Thyroid gland (tissue), 4 donors: ENCODE data around the gene SNRNP40. TPM values are rescaled to one million over a fixed set of nuclear protein-coding genes. Genes with fewer than 3 reads are reported as not detected.
"Not testable (repeated sequence)": the region's sequence is repeated elsewhere in the genome, so short reads cannot be mapped to it uniquely, and the experiment has no call there.

ENCODE experiments used
- DNase-seq, 2 donors: peaks; one replicate each; pipeline ENCODE4 v3.0.0-alpha.2; 2019
- H3K27ac ChIP-seq, 3 donors: fragments of 200-600 bp; sonication (generic); 1 replicate in 2 of 3; 2 replicates in 1 of 3; pipeline ENCODE4 v1.5.1; 2016 to 2019; ENCODE audit warnings: mild to moderate bottlenecking in 1 of 3, moderate library complexity in 1 of 3
- H3K27me3 ChIP-seq: fragments of 200-600 bp; sonication (generic); one replicate; pipeline ENCODE4 v1.5.1; 2019
- H3K36me3 ChIP-seq, 2 donors: fragments of 200-600 bp; sonication (generic); one replicate each; pipeline ENCODE4 v1.5.1; 2016 to 2019
- H3K4me1 ChIP-seq, 2 donors: fragments of 200-600 bp; sonication (generic); one replicate each; pipeline ENCODE4 v1.5.1; 2017 to 2019
- H3K4me3 ChIP-seq, 3 donors: fragments of 200-600 bp; sonication (generic); replicated peaks in 1 of 3; 1 replicate in 2 of 3; 2 replicates in 1 of 3; pipeline ENCODE4 v1.5.1; 2016; ENCODE audit warnings: mild to moderate bottlenecking in 1 of 3
- H3K9me3 ChIP-seq: fragments of 200-600 bp; sonication (generic); one replicate; pipeline ENCODE4 v1.5.1; 2017
- POLR2A ChIP-seq, 2 donors: fragments of 450-650 bp; IDR thresholded peaks; one replicate each; pipeline ENCODE4 v1.6.1; 2017; ENCODE audit warnings: antibody characterized with exemption in 2 of 2, mild to moderate bottlenecking in 2 of 2, moderate library complexity in 1 of 2
- WGBS, 2 donors: methylation state at CpG; one replicate each; pipeline ENCODE4 v1.1.5; 2017; 5-methylcytosine and 5-hydroxymethylcytosine counted together
- intact Hi-C: fragments of 100-400 bp; cut with DNase I; formaldehyde crosslinking; loops from one replicate; pipeline ENCODE4 v1.15.1; 2023
- total RNA-seq, 4 donors: library from RNA; depleted of rRNA; stranded (reverse); fragments of >200 nt; gene quantifications; one replicate each; pipeline ENCODE4 v1.2.3, GENCODE V29; 2016
- TF ChIP-seq, protein P1 (sequence below), 6 experiments: fragments of 200-600 bp in 3 of 6; fragments of 450-650 bp in 3 of 6; sonication (generic) in 3 of 6; IDR thresholded peaks; one replicate each; pipeline ENCODE4 v1.5.1; 2016 to 2019; ENCODE audit warnings: antibody characterized with exemption in 6 of 6, mild to moderate bottlenecking in 2 of 6, inconsistent platforms in 1 of 6, moderate library complexity in 1 of 6

The SNRNP40 gene
- total RNA-seq, 4 donors from 2014 or later: 39.2 to 63.3 (median 58.7) TPM

DNA sequence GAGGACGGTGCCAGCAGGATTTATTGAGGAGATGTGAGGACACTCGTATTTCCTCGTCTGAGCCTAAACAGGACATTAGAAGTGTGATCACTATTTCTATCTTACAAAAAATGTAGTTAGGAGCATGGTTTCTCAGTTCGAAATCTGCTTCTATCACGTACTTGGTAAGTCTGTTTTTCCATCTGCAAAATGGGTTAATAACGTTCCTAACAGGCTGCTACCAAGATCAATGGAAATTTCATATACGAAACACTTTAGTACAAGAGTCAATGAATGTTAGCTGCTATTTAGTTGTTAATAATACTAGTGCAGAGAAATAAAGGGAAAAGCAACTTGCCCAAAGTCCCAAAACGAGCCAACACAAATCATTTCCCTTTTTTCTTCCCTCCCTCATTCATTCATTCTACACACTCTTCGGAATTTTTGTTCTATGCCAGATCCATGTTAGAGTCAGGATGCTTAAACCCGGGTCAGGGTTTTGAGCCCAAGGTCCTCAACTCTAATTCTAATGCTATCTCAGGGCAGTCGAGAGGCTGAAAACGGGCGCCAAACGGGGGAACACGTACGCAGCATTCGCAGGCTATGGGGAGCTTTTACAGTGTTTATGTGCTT lies 608 bp downstream of the SNRNP40 start:
- Histone ChIP-seq H3K27ac (peak overlapping the region in 2 of 3 donors; percentile 84), H3K36me3 (peaks cover 21 to 22% of the 10 kb centered on the region in 2 donors), H3K9me3 (no peaks in the 10 kb centered on the region), H3K4me3 (peak overlapping the region; percentile 36 to 99 (median 88)), H3K27me3 (no peaks in the 10 kb centered on the region), H3K4me1 (peaks cover 10 to 25% of the 10 kb centered on the region in 2 donors)
- no peak for DNase-seq
- WGBS, 2 donors: 15 to 16% methylated on average over 17 of the region's 17 CpGs
- TF ChIP-seq, protein P1, sequence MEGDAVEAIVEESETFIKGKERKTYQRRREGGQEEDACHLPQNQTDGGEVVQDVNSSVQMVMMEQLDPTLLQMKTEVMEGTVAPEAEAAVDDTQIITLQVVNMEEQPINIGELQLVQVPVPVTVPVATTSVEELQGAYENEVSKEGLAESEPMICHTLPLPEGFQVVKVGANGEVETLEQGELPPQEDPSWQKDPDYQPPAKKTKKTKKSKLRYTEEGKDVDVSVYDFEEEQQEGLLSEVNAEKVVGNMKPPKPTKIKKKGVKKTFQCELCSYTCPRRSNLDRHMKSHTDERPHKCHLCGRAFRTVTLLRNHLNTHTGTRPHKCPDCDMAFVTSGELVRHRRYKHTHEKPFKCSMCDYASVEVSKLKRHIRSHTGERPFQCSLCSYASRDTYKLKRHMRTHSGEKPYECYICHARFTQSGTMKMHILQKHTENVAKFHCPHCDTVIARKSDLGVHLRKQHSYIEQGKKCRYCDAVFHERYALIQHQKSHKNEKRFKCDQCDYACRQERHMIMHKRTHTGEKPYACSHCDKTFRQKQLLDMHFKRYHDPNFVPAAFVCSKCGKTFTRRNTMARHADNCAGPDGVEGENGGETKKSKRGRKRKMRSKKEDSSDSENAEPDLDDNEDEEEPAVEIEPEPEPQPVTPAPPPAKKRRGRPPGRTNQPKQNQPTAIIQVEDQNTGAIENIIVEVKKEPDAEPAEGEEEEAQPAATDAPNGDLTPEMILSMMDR (IDR thresholded peaks at IDR 0.05): no peak
- no peak for TF ChIP-seq POLR2A (IDR thresholded peaks at IDR 0.05)
- intact Hi-C loops: loop anchor here (10.0 kb wide), 1 partner anchor 129 kb away; no protein-coding TSS in a partner anchor

DNA sequence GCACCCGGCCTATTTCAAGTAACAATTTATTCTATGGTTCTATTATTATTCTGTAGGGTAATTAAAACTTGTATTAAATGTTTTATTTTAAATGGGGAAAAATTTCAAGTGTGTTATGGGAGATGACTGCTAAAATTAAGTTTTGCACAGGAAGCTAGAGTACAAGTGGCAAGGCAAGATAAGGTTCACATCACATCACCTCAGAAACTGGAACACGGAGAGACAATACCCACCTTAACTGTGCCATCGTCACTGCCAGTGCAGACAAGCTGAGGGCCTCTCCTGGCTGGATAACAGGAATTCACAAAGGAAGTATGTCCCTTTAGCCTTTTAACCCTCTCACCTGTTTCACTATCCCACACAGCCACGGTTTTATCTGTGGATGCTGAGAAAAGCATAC lies 7.6 kb downstream of the SNRNP40 start:
- TF ChIP-seq POLR2A (IDR thresholded peaks at IDR 0.05): no peak
- TF ChIP-seq, protein P1 (IDR thresholded peaks at IDR 0.05): no peak
- WGBS, 2 donors: 72 to 78% methylated on average over 4 of the region's 4 CpGs
- intact Hi-C loops: no loop called here
- no peaks in the 10 kb centered on the region for H3K9me3 ChIP-seq
- H3K27ac ChIP-seq: no peak overlapping the region
- no peak for DNase-seq
- no peaks in the 10 kb centered on the region for H3K27me3 ChIP-seq
- H3K4me3 ChIP-seq: no peak overlapping the region
- no peaks in the 10 kb centered on the region for H3K4me1 ChIP-seq
- peaks cover 33 to 51% of the 10 kb centered on the region in 2 donors for H3K36me3 ChIP-seq

DNA sequence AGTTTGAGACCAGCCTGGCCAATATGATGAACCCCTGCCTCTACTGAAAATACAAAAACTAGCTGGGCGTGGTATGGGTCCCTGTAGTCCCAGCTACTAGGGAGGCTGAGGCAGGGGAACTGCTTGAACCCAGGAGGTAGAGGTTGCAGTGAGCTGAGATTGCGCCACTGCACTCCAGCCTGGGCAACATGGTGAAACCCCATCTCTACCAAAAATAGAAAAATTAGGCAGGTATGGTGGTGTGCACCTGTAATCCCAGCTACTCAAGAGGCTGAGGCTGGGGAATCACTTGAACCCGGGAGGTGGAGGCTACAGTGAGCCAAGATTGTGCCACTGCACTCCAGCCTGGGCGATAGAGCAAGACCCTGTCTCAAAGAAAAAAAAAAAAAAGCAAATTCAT lies 8.8 kb downstream of the SNRNP40 start:
- H3K27me3 ChIP-seq, H3K27ac ChIP-seq, H3K4me3 ChIP-seq, H3K9me3 ChIP-seq, DNase-seq, intact Hi-C loops, H3K4me1 ChIP-seq: not testable (repeated sequence)
- peaks cover 31 to 46% of the 10 kb centered on the region in 2 donors for H3K36me3 ChIP-seq
- WGBS, 2 donors: 95 to 100% methylated on average over 4 of the region's 4 CpGs

DNA sequence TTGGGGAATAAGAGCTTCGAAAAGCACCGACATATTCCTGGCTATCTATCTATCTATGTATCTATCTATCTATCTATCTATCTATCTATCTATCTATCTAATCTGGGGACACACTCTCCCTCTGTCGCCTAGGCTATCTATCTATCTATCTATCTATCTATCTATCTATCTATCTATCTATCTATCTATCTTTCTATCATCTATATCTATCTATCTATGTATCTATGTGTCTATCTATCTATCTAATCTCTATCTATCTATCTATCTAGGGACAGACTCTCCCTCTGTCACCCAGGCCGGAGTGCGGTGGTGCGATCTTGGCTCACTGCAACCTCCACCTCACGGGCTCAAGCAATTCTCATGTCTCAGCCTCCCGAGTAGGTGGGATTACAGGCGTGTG lies 14.2 kb downstream of the SNRNP40 start:
- peaks cover 16 to 34% of the 10 kb centered on the region in 2 donors for H3K36me3 ChIP-seq

DNA sequence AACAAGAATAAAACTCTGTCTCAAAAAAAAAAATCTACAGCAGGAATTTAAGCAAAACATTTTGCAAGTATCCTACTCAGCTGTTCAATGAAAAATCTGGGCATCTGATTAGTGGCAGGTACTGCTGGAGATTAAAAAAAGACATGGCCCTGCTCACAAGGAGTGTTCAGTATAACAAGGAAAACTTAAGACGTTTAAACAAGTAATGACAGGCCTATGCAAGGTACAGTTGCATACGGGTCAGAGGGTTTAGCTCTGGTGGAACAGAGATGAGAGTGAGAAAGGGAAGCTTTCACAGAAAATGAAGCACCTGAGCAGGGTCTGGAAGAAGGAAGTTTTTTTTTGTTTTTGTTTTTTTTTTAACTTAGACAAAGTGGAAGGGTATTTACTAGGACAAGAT lies 23.0 kb downstream of the SNRNP40 start:
- no peak overlapping the region for H3K27ac ChIP-seq
- intact Hi-C loops: no loop called here
- H3K36me3 ChIP-seq: peaks cover 19 to 35% of the 10 kb centered on the region in 2 donors

More for the DNA sequence above, 14.2 kb downstream of the SNRNP40 start:
- DNase-seq, H3K27me3 ChIP-seq, intact Hi-C loops, H3K27ac ChIP-seq, H3K9me3 ChIP-seq, H3K4me3 ChIP-seq, H3K4me1 ChIP-seq: not testable (repeated sequence)
- WGBS, 2 donors: 97 to 99% methylated on average over 9 of the region's 9 CpGs

DNA sequence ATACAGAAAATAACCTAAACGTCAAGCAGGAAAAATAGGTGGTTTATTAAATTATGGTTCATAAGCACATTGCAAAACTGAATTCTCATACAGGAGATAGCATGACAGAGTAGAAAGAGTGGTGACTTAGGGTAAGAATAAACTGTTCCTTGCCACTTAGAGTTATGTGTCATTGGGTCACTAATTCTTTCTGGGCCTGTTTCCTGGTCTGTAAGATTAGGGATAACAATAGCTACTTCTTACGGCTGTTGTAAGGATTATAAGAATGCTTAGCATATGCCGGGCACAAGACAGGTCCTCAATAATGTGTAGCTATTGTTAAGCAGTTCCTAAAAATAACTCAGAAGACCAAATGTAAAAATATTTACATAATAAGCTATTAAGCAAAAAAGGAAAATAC lies 24.2 kb downstream of the SNRNP40 start:
- no peak overlapping the region for H3K27ac ChIP-seq
- 82 to 87% methylated on average over 3 of the region's 3 CpGs for WGBS, 2 donors
- TF ChIP-seq, protein P1 (IDR thresholded peaks at IDR 0.05): no peak
- TF ChIP-seq POLR2A (IDR thresholded peaks at IDR 0.05): no peak
- DNase-seq: no peak
- intact Hi-C loops: no loop called here
- no peaks in the 10 kb centered on the region for H3K9me3 ChIP-seq
- no peak overlapping the region for H3K4me3 ChIP-seq
- H3K36me3 ChIP-seq: peaks cover 30 to 38% of the 10 kb centered on the region in 2 donors
- no peaks in the 10 kb centered on the region for H3K4me1 ChIP-seq
- H3K27me3 ChIP-seq: no peaks in the 10 kb centered on the region

More for the DNA sequence above, 23.0 kb downstream of the SNRNP40 start:
- H3K4me3 ChIP-seq: no peak overlapping the region
- no peaks in the 10 kb centered on the region for H3K27me3 ChIP-seq
- no peak for DNase-seq
- H3K4me1 ChIP-seq: no peaks in the 10 kb centered on the region
- TF ChIP-seq POLR2A (IDR thresholded peaks at IDR 0.05): no peak
- no peaks in the 10 kb centered on the region for H3K9me3 ChIP-seq
- WGBS, 2 donors: 80 to 84% methylated on average over 2 of the region's 2 CpGs
